ENCODE results near the gene WLS. TPM values are rescaled to one million over a fixed set of nuclear protein-coding genes. Genes with fewer than 3 reads are reported as not detected.

WLS gene
- total and polyA plus RNA-seq, 2 donors (not counting 1 experiment from before 2014, with no cell fraction given), result 0.49 TPM; not detected in 1

DNA sequence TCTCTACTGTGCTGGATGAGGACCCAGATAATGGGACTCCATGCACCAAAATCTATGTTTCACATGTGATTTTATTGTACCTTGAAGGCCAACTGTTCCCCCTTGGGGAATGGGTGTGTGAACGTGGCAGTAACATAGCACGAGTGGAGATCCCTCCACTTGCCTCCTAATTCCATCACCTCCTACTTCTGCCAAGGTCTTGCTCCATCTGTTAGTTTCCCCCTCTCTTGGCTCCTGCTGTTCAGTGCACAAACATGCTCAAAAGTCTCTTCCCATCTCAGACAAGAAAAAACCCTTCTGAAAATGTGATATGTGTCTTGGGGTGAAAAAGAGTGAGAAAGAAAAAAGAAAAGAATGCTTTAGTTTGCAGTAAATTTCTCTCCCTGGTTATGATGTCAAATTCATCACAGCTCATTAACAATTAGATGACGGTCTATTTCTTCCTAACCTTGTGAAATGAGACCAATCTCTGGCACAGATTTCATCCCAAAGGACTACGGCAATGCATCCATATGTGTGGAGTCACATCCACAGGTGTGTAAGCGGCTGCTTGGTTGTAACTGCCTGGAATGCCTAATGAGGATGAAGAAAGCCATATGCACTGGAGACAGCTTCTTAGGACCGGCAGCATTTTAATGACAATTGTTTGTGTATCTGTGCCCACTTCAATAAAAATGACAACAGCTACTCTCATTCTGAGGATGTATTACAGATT lies 102.6 kb downstream of the WLS start:
- Histone ChIP-seq H3K27me3 (replicated peaks in 1 of 4; ENCODE audit: control extremely low read depth in 1 of 4, control insufficient read depth in 3 of 4, insufficient read depth in 4 of 4, low read length in 3 of 4) (no peaks in the 10 kb centered on the region), H3K9me3 (ENCODE audit: control extremely low read depth in 1 of 3, control insufficient read depth in 2 of 3, insufficient read depth in 1 of 3, low read length in 2 of 3) (no peaks in the 10 kb centered on the region), H3K79me2 (ENCODE audit: control insufficient read depth, insufficient read depth, low read length) (no peaks in the 10 kb centered on the region), H2AFZ (ENCODE audit: insufficient read depth, low read depth, low read length, poor library complexity, severe bottlenecking) (no peak overlapping the region), H3K4me1 (ENCODE audit: control insufficient read depth in 2 of 2, insufficient read depth in 2 of 2, low read length in 2 of 2) (no peaks in the 10 kb centered on the region), H3K4me3 (ENCODE audit: control extremely low read depth in 1 of 5, extremely low read depth in 1 of 5, insufficient read depth in 1 of 5, low read depth in 2 of 5, low read length in 4 of 5) (no peak overlapping the region), H3K27ac (ENCODE audit: low read length in 2 of 2) (no peak overlapping the region), H4K20me1 (ENCODE audit: control insufficient read depth, insufficient read depth, low read length, poor library complexity, severe bottlenecking) (no peaks in the 10 kb centered on the region), H3K36me3 (replicated peaks in 1 of 2; ENCODE audit: control extremely low read depth in 1 of 2, control insufficient read depth in 1 of 2, extremely low read depth in 1 of 2, insufficient read depth in 2 of 2, low read length in 1 of 2) (no peaks in the 10 kb centered on the region), H3K4me2 (replicated peaks; ENCODE audit: low read depth, low read length, poor library complexity, severe bottlenecking) (no peak overlapping the region), H3K9ac (ENCODE audit: low read length) (no peak overlapping the region)
- TF ChIP-seq CTCF (IDR thresholded peaks at IDR 0.05), result no peak
- TF ChIP-seq EZH2 (IDR thresholded peaks at IDR 0.05; ENCODE audit: borderline replicate concordance, insufficient read depth, low read depth, low read length, poor library complexity, severe bottlenecking), result no peak
- H3K9me3 Mint-ChIP-seq (ENCODE audit: insufficient read depth), result no peaks in the 10 kb centered on the region
- ATAC-seq (ENCODE audit: low read depth) (no peak), DNase-seq (no peak)
- H3K27me3 Mint-ChIP-seq, result peaks cover 3% of the 10 kb centered on the region
- ChIA-PET POLR2A (no interaction called here), CTCF (interaction anchor here (1.4 to 2.4 kb wide), 2 partner anchors 10 to 13 kb away, joined by 5 to 13 read pairs; no protein-coding TSS in a partner anchor)
- WGBS (ENCODE audit: insufficient coverage), result 89% methylated on average over 5 of the region's 6 CpGs
- no peak overlapping the region for H3K27ac Mint-ChIP-seq
- intact Hi-C loops (cut with micrococcal nuclease), result loop anchor here (10.0 kb wide), 1 partner anchor 215 kb away; no protein-coding TSS in a partner anchor
- no peak overlapping the region for H3K4me3 Mint-ChIP-seq
- no peaks in the 10 kb centered on the region for H3K4me1 Mint-ChIP-seq

- TF ChIP-seq EZH2 (IDR thresholded peaks at IDR 0.05; ENCODE audit: borderline replicate concordance, insufficient read depth, low read depth, low read length, poor library complexity, severe bottlenecking) (no peak), CTCF (IDR thresholded peaks at IDR 0.05) (no peak)
- no peaks in the 10 kb centered on the region for H3K79me2 ChIP-seq (ENCODE audit: control insufficient read depth, insufficient read depth, low read length)
- H3K4me1 ChIP-seq (ENCODE audit: control insufficient read depth in 2 of 2, insufficient read depth in 2 of 2, low read length in 2 of 2), result no peaks in the 10 kb centered on the region
- H3K27me3 ChIP-seq (replicated peaks in 1 of 4; ENCODE audit: control extremely low read depth in 1 of 4, control insufficient read depth in 3 of 4, insufficient read depth in 4 of 4, low read length in 3 of 4), result no peaks in the 10 kb centered on the region
- no peaks in the 10 kb centered on the region for H3K36me3 ChIP-seq (replicated peaks in 1 of 2; ENCODE audit: control extremely low read depth in 1 of 2, control insufficient read depth in 1 of 2, extremely low read depth in 1 of 2, insufficient read depth in 2 of 2, low read length in 1 of 2)
- Mint-ChIP-seq H3K4me1 (no peaks in the 10 kb centered on the region), H3K27me3 (peaks cover 3% of the 10 kb centered on the region), H3K9me3 (ENCODE audit: insufficient read depth) (no peaks in the 10 kb centered on the region), H3K27ac (no peak overlapping the region), H3K4me3 (no peak overlapping the region)
- no peaks in the 10 kb centered on the region for H4K20me1 ChIP-seq (ENCODE audit: control insufficient read depth, insufficient read depth, low read length, poor library complexity, severe bottlenecking)
- H3K27ac ChIP-seq (ENCODE audit: low read length in 2 of 2), result no peak overlapping the region
- WGBS (ENCODE audit: insufficient coverage), result 88% methylated on average over 4 of the region's 10 CpGs
- H3K9ac ChIP-seq (ENCODE audit: low read length), result no peak overlapping the region
- no peak overlapping the region for H3K4me2 ChIP-seq (replicated peaks; ENCODE audit: low read depth, low read length, poor library complexity, severe bottlenecking)
- POLR2A ChIA-PET, result no interaction called here
- H3K9me3 ChIP-seq (ENCODE audit: control extremely low read depth in 1 of 3, control insufficient read depth in 2 of 3, insufficient read depth in 1 of 3, low read length in 2 of 3), result no peaks in the 10 kb centered on the region
- ATAC-seq (ENCODE audit: low read depth) (no peak), DNase-seq (no peak)
- CTCF ChIA-PET, result interaction anchor here (2.4 kb wide), 1 partner anchor 9 kb away, joined by 13 read pairs; no protein-coding TSS in a partner anchor
- no peak overlapping the region for H3K4me3 ChIP-seq (ENCODE audit: control extremely low read depth in 1 of 5, extremely low read depth in 1 of 5, insufficient read depth in 1 of 5, low read depth in 2 of 5, low read length in 4 of 5)
- no peak overlapping the region for H2AFZ ChIP-seq (ENCODE audit: insufficient read depth, low read depth, low read length, poor library complexity, severe bottlenecking)
- intact Hi-C loops (cut with micrococcal nuclease), result loop anchor here (10.0 kb wide), 1 partner anchor 216 kb away; no protein-coding TSS in a partner anchor
Measured at GRCh38 chr1:68128820-68129219, 103.5 kb downstream of the WLS start.

Measured in B cell (primary cell).